GM12878 (cell line): Measurements from ENCODE around the gene RIIAD1. TPM values are rescaled to one million over a fixed set of nuclear protein-coding genes. Genes with fewer than 3 reads are reported as not detected.
A peak's percentile ranks its signal among the peaks of the same experiment; 100 is the strongest.

Experiments
- CHD2 ChIP-seq: IDR thresholded peaks from 2 replicates; pipeline ENCODE4 v1.6.1; 2011; ENCODE audit warnings: low read depth, low read length, improper control_type of control experiment, borderline replicate concordance
- CREB1 ChIP-seq: IDR thresholded peaks from 2 replicates; pipeline ENCODE4 v1.6.1; 2012; ENCODE audit warnings: low read depth, mild to moderate bottlenecking, inconsistent platforms
- CREM ChIP-seq: IDR thresholded peaks from 2 replicates; pipeline ENCODE4 v1.6.1; 2014; ENCODE audit warnings: antibody characterized with exemption, low read depth
- EGR1 ChIP-seq, 2 experiments: IDR thresholded peaks; 1 replicate in 1 of 2; 2 replicates in 1 of 2; pipeline ENCODE4 v1.6.1; 2011 to 2012; ENCODE audit warnings: low read depth in 2 of 2, low read length in 2 of 2, borderline replicate concordance in 1 of 2, mild to moderate bottlenecking in 1 of 2, moderate library complexity in 1 of 2
- GATAD2B ChIP-seq: fragments of 450-650 bp; conservative IDR thresholded peaks from 2 replicates; pipeline ENCODE4 v1.6.1; 2017; ENCODE audit warnings: low read depth, mild to moderate bottlenecking, moderate library complexity
- POLR2A ChIP-seq: IDR thresholded peaks from 2 replicates; pipeline ENCODE4 v1.6.1; 2011; ENCODE audit warnings: low read depth, mild to moderate bottlenecking, low read length
- POU2F2 ChIP-seq: IDR thresholded peaks from 3 replicates; pipeline ENCODE4 v1.6.1; 2011; ENCODE audit warnings: low read depth, mild to moderate bottlenecking, low read length, borderline replicate concordance
- SMC3 ChIP-seq: IDR thresholded peaks from 2 replicates; pipeline ENCODE4 v1.6.1; 2011; ENCODE audit warnings: low read length, improper control_type of control experiment, borderline replicate concordance
- TAF1 ChIP-seq: IDR thresholded peaks from 2 replicates; pipeline ENCODE4 v1.6.1; 2011; ENCODE audit warnings: mild to moderate bottlenecking, low read depth, low read length, borderline replicate concordance
- TBL1XR1 ChIP-seq: IDR thresholded peaks from 2 replicates; pipeline ENCODE4 v1.6.1; 2012; ENCODE audit warnings: low read depth, low read length, improper control_type of control experiment
- TCF12 ChIP-seq: IDR thresholded peaks from 2 replicates; pipeline ENCODE4 v1.6.1; 2011; ENCODE audit warnings: low read depth, mild to moderate bottlenecking, low read length
- ZNF217 ChIP-seq: fragments of 450-650 bp; IDR thresholded peaks from 2 replicates; pipeline ENCODE4 v1.6.1; 2017; ENCODE audit warnings: antibody characterized with exemption, mild to moderate bottlenecking
- ZNF24 ChIP-seq: fragments of 450-650 bp; IDR thresholded peaks from 2 replicates; pipeline ENCODE4 v1.6.1; 2017; ENCODE audit warnings: antibody characterized with exemption, mild to moderate bottlenecking
- ZNF622 ChIP-seq: fragments of 450-650 bp; IDR thresholded peaks from 2 replicates; pipeline ENCODE4 v1.6.1; 2017; ENCODE audit warnings: mild to moderate bottlenecking, inconsistent platforms
- polyA plus RNA-seq, 11 experiments: library from polyadenylated mRNA; depleted of rRNA in 4 of 11; unstranded in 6 of 11; stranded (reverse) in 5 of 11; fragments of >200 nt; fragmentation: Nextera tagmentation in 4 of 11; fragmentation: Illumina TruSeq in 1 of 11; extraction: Ambion mirVana in 4 of 11; extraction: Trizol in 1 of 11; gene quantifications; 1 replicate in 1 of 11; 2 replicates in 10 of 11; pipeline versions ENCODE4 v1.2.1 to v1.2.3, GENCODE V29; 2011 to 2016; ENCODE audit warnings: inconsistent platforms in 2 of 11, missing spikeins in 2 of 11, low read depth in 1 of 11
- total RNA-seq, 4 experiments: library from RNA; depleted of rRNA in 3 of 4; stranded (reverse); fragments of >200 nt in 3 of 4; fragmentation: Illumina TruSeq in 1 of 4; extraction: Trizol in 1 of 4; gene quantifications; 2 replicates each; pipeline versions ENCODE4 v1.2.1 to v1.2.3, GENCODE V29; 2013 to 2021
- TF ChIP-seq, protein P1 (sequence below): fragments of 450-650 bp; IDR thresholded peaks from 2 replicates; pipeline ENCODE4 v1.6.1; 2017; ENCODE audit warnings: low read depth, mild to moderate bottlenecking, moderate library complexity
- TF ChIP-seq, protein P2 (sequence below): fragments of 450-650 bp; IDR thresholded peaks from 2 replicates; pipeline ENCODE4 v1.6.1; 2017; ENCODE audit warnings: mild to moderate bottlenecking, moderate library complexity
- TF ChIP-seq, protein P3 (sequence below): fragments of 450-650 bp; IDR thresholded peaks from 2 replicates; pipeline ENCODE4 v1.6.1; 2016; ENCODE audit warnings: mild to moderate bottlenecking
- TF ChIP-seq, protein P4 (sequence below): fragments of 450-650 bp; IDR thresholded peaks from 2 replicates; pipeline ENCODE4 v1.6.1; 2016; ENCODE audit warnings: mild to moderate bottlenecking, moderate library complexity, borderline replicate concordance

RIIAD1 gene
- total and polyA plus RNA-seq, 10 of the 15 experiments (the other 5 are each of a cell fraction or from before 2014, with no cell fraction given), result not detected

DNA sequence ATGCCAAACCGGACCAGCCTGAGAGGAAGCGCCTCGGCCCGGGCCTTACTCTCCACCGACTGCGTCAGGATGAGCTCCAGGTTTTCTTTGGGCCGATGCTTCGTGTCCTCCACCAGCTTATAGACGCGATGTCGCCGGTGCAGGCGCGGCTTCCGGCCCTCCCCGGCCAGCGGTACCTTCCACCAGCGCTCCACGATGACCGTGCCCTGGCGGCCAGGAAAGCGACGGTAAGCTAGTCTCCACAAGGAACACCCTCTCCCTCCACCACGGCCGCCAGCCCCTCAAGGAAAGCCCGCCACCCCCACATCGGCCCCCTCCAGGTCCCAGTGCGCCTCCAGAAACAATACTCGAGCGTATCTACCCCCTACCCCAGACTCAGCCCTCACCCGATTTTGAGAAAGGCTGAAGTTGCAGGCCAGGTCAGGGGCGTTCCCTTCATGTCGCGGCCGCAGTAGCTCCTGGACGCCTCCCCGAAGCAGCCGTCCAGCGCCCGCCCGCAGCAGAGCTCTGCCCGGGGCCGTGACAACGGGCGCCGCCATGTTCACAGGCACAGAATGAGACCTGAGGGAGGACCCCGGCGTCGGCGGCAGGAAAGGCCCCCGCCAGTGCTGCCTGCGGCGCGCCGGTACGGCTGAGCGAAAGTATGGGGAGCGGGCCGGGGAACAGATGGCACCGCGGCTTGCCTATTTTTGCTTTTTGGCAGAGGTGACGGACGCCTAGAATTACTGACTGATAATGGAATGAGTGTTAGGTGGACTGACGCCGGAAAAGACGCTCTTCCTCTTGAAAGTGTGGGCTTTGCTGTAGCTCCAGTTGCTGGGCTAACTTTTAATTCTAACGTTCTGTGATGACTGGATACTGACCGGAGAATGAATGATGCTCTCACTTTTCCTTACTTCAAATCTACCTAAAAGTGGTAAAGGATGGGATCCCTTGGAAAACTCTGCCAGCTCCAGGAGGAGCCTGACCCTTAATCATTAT lies 41.9 kb downstream of the RIIAD1 start, which contains the start of gene MRPL9 (continued):
- TF ChIP-seq, protein P1, sequence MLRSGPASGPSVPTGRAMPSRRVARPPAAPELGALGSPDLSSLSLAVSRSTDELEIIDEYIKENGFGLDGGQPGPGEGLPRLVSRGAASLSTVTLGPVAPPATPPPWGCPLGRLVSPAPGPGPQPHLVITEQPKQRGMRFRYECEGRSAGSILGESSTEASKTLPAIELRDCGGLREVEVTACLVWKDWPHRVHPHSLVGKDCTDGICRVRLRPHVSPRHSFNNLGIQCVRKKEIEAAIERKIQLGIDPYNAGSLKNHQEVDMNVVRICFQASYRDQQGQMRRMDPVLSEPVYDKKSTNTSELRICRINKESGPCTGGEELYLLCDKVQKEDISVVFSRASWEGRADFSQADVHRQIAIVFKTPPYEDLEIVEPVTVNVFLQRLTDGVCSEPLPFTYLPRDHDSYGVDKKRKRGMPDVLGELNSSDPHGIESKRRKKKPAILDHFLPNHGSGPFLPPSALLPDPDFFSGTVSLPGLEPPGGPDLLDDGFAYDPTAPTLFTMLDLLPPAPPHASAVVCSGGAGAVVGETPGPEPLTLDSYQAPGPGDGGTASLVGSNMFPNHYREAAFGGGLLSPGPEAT, result peak; percentile 99
- TF ChIP-seq CREM (peak; percentile 91), ZNF24 (peak; percentile 92), TAF1 (peak; percentile 88; the same call in 1 of the 2 replicates), POLR2A (peak; percentile 90), EGR1 (IDR thresholded peaks at IDR 0.05; ENCODE audit: borderline replicate concordance in 1 of 2, low read depth in 2 of 2, low read length in 2 of 2) (peak in 1 of 2 experiments; percentile 32; a peak in 1 of 3 replicates), TBL1XR1 (no peak), ZNF217 (no peak), POU2F2 (peak; percentile 74), SMC3 (0 out of 2 replicates have a peak, but pooled peaks have one; percentile 6), ZNF622 (no peak), CHD2 (0 out of 2 replicates have a peak, but pooled peaks have one; percentile 58), TCF12 (peak; percentile 73; the same call in 1 of the 2 replicates), GATAD2B (peak; percentile 48; the same call in 1 of the 2 replicates), CREB1 (peak; percentile 81; the same call in 1 of the 2 replicates)
- TF ChIP-seq, protein P2, sequence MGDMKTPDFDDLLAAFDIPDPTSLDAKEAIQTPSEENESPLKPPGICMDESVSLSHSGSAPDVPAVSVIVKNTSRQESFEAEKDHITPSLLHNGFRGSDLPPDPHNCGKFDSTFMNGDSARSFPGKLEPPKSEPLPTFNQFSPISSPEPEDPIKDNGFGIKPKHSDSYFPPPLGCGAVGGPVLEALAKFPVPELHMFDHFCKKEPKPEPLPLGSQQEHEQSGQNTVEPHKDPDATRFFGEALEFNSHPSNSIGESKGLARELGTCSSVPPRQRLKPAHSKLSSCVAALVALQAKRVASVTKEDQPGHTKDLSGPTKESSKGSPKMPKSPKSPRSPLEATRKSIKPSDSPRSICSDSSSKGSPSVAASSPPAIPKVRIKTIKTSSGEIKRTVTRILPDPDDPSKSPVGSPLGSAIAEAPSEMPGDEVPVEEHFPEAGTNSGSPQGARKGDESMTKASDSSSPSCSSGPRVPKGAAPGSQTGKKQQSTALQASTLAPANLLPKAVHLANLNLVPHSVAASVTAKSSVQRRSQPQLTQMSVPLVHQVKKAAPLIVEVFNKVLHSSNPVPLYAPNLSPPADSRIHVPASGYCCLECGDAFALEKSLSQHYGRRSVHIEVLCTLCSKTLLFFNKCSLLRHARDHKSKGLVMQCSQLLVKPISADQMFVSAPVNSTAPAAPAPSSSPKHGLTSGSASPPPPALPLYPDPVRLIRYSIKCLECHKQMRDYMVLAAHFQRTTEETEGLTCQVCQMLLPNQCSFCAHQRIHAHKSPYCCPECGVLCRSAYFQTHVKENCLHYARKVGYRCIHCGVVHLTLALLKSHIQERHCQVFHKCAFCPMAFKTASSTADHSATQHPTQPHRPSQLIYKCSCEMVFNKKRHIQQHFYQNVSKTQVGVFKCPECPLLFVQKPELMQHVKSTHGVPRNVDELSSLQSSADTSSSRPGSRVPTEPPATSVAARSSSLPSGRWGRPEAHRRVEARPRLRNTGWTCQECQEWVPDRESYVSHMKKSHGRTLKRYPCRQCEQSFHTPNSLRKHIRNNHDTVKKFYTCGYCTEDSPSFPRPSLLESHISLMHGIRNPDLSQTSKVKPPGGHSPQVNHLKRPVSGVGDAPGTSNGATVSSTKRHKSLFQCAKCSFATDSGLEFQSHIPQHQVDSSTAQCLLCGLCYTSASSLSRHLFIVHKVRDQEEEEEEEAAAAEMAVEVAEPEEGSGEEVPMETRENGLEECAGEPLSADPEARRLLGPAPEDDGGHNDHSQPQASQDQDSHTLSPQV, result peak; percentile 87; the same call in 1 of the 2 replicates
- TF ChIP-seq, protein P3, sequence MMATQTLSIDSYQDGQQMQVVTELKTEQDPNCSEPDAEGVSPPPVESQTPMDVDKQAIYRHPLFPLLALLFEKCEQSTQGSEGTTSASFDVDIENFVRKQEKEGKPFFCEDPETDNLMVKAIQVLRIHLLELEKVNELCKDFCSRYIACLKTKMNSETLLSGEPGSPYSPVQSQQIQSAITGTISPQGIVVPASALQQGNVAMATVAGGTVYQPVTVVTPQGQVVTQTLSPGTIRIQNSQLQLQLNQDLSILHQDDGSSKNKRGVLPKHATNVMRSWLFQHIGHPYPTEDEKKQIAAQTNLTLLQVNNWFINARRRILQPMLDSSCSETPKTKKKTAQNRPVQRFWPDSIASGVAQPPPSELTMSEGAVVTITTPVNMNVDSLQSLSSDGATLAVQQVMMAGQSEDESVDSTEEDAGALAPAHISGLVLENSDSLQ, result peak; percentile 57
- TF ChIP-seq, protein P4, sequence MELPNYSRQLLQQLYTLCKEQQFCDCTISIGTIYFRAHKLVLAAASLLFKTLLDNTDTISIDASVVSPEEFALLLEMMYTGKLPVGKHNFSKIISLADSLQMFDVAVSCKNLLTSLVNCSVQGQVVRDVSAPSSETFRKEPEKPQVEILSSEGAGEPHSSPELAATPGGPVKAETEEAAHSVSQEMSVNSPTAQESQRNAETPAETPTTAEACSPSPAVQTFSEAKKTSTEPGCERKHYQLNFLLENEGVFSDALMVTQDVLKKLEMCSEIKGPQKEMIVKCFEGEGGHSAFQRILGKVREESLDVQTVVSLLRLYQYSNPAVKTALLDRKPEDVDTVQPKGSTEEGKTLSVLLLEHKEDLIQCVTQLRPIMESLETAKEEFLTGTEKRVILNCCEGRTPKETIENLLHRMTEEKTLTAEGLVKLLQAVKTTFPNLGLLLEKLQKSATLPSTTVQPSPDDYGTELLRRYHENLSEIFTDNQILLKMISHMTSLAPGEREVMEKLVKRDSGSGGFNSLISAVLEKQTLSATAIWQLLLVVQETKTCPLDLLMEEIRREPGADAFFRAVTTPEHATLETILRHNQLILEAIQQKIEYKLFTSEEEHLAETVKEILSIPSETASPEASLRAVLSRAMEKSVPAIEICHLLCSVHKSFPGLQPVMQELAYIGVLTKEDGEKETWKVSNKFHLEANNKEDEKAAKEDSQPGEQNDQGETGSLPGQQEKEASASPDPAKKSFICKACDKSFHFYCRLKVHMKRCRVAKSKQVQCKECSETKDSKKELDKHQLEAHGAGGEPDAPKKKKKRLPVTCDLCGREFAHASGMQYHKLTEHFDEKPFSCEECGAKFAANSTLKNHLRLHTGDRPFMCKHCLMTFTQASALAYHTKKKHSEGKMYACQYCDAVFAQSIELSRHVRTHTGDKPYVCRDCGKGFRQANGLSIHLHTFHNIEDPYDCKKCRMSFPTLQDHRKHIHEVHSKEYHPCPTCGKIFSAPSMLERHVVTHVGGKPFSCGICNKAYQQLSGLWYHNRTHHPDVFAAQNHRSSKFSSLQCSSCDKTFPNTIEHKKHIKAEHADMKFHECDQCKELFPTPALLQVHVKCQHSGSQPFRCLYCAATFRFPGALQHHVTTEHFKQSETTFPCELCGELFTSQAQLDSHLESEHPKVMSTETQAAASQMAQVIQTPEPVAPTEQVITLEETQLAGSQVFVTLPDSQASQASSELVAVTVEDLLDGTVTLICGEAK, result peak; percentile 34; the same call in 1 of the 2 replicates
